ENCODE measurements around the gene NTNG1.

DNA sequence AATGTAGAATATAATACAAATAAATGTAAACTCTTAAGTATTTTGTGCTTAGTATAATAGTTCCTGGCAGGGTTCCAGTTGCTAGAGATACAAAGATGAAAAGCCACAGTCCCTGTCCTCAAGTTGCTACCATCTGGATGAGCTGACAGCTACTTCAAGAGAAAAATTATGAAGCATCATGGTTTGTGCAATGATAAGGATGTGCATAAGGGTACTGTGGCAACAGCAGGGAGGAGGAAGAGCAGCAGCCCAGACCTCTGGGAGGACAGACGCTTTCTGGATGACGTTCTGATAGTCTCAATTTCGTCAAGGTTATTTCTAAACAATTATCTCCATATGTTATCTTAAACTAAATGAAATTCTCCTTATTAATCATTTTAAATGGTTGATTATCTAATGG lies 198.9 kb downstream of the NTNG1 start:
- TF ChIP-seq POLR2A (IDR thresholded peaks at IDR 0.05; ENCODE audit: low read depth, low read length), result no peak
- TF ChIP-seq POLR2AphosphoS5 (IDR thresholded peaks at IDR 0.05; ENCODE audit: low read depth, low read length), result no peak
